Stimulated activated CD4-positive, alpha-beta T cell treated with anti-CD3 and anti-CD28 coated beads, Interleukin-1b, Interleukin-23, amount 100 ng/mL, for 1 hour (primary cell): ENCODE data around the gene CYP2S1.
"Not testable (repeated sequence)": the region's sequence is repeated elsewhere in the genome, so short reads cannot be mapped to it uniquely, and the experiment has no call there.

Experiments used
- DNase-seq, 2 donors: peaks; one replicate each; pipeline ENCODE4 v3.0.0-alpha.2; 2020; ENCODE audit warnings: low read depth in 2 of 2

Gene CYP2S1

DNA sequence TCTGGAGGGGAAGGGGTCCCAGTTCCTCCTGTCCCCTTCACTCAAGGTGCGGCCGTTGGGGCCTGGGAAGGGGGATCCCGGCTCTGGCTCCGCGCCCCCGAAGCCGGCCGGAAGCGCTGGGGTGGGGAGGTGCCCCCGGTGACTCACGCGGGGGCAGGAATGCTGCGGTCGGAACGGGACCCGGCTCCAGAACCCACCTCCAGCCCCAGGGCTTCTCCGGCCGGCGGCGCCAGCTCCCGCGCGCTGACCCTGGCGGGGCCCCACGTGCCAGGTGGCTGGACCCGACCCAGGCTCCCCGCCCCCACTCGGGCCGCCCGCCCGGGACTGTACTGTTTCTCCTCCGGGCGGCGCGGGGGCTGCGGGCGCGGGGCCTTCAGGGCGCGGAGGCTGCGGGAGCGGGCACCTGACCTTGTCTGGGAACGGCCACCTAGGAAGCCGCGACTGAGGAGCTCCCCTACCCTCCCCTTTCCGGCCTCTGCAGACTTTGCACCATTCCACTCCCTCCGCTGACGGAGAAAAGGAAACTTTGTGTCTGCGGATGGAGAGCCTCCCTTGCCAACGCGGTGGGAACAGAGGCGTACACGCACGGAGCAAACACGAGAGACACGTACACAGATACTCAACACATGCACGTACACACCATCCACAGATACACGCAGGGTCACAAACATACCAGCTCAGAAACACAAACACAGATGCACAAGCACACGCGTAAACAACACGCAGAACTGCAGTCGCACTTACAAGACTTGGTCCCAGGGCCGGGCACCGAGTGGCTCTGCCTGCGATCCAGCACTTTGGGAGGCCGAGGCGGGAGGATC, 33.2 kb downstream of the CYP2S1 start:
- DNase-seq = no peak

DNA sequence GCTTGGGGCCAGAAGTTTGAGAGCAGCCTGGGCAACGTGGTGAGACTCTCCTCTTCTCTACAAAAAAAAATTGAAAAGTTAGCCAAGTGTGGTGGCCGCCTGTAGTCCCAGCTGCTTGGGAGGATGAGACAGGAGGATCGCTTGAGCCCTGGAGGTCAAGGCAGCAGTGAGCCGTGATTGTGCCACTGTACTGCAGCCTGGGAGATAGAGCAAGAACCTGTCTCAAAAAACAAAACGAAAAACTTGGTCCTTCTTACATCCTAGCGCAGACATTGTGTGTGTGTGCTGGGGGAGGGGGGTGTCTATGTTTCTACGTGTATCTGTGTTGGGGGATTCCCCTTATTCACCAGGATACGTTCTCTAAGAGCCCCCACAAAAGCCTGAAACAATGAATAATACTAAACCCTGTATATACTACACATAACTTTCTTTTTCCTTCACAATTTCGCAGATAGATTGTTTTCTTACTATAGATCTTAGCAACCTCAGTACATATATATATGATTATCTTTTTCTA, 33.9 kb downstream of the CYP2S1 start:
- DNase-seq = no peak

DNA sequence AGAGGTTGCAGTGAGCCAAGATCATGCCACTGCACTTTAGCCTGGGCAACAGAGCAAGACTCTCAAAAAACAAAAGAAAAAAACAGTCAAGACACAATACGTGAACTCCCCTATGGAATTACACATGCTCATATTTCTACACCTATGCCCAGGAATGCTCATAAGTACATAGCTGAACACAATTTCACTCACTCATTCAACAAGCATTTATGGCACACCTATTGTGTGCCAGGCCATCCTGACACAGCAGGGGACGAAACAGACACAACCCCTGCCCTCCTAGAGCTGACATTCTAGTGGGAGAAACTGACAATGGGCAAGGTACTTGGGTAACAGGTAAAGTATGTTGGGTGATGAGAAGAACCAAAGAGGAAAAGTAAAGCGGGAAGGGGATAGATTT, 35.5 kb downstream of the CYP2S1 start:
- DNase-seq = no peak

DNA sequence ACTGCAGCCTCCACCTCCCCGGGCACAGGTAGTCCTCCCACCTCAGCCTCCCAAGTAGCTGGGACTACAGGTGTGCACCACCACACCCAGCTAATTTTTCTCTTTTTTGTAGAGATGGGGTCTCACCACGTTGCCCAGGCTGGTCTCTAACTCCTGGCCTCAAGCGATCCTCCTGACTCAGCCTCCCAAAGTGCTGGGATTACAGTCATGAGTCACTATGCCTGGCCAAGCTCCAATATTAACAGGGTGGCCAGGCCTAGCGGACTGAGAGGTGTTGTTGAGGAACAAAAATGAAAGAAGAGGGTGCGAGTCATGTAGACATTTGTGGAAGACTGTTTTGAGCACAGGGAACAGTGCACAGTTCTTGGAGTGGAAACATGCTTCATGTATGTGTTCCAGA, 36.3 kb downstream of the CYP2S1 start:
- DNase-seq = not testable (repeated sequence)

DNA sequence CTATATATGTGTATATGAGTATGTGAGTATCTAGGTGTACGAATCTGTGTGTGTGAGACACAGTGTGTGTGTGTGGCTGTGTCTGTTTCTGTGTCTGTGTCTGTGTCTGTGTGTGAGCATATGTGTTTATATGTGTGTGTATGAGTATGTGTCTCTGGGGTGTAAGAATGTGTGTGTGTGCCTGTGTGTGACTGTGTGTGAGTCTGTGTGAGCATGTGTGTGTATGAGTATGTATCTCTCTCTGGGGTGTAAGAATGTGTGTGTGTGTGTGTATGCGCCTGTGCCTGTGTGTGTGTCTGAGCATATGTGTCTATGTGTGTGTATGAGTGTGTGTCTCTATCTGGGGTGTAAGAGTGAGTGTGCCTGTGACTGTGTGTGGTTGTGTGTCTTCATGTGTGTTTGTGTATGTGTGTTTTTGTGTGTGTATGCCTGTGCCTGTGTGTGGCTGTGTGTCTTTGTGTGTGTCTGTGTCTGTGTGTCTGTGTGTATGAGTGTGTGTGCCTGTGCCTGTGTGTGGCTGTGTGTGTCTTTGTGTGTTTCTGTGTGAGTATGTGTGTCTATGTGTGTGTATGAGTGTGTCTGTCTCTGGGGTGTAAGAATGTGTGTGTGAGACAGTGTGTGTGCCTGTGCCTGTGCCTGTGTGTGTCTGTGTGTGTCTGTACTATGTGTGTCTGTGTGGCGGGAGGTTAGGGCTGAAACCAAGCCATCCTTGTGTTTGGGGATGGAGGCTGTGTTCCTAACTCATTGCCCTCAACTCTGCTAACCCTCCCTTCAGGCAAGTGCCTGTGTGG, 37.2 kb downstream of the CYP2S1 start:
- no peak for DNase-seq

DNA sequence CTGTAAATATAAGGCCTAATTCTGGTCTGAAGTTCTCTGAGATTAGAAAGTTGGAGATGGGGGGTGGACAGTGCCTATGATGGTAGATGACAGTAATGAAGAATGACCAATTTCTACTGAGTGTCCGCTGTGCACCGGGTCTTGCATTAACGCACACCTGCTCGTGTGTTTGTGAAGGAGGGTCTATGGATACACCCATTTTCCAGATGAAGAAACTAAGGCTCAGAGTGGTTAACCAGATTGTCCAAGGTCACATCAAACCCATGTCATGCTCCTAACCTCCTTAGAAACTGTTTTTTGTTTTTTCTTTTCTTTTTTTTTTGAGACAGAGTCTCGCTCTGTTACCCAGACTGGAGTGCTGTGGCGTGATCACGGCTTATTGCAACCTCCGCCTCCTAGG, 39.7 kb downstream of the CYP2S1 start:
- no peak for DNase-seq

DNA sequence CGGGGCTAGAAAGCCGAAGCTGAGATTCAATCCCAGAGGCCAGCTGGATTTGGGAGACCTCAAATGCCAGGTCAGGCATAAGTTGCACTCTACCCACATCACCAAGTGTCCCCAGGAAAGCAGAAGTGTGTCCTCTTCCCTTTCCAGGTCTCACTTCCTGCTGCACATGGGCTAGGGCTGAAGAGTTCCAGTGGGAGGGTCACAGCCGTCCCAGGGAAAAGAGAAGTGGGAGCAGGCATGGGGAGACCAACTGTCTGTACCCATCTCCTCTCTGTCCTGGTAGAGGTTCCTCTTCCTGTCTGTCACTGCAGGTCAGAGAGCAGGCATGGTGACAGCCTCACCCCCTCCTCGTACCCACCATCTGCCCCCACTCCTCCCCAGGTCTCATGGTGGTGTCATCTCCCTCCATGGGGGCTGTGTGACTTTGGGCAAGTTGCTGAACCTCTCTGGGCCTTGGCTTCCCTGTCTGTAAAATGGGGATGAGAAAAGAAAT, 40.8 kb downstream of the CYP2S1 start:
- DNase-seq = no peak

DNA sequence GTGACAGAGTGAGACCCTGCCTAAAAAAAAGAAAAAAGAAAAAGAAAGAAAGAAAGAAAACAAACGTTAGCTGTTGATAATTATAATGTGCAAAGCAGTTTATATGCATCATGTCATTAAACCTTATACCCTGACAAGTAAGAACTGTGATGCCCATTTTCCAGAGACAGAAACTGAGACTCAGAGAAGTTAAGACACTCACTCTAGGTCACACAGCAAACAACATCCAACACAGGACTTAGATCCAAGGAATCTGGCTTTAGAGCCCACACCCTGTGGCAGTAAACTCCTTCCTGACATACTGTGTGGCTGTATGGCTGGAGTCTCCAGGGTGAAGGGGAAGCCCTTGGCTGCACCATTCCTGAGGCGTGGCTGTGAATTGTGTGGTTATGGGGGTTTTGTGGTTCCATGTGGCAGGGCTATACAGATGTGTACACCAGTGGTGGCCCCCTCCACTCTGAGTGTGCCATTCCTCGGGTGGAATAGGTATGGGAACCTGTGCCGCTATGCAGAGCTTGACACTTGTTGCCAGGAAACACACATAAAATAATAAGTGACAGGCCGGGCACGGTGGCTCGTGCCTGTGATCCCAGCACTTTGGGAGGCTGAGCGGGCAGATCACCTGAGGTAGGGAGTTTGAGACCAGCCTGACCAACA, 41.6 kb downstream of the CYP2S1 start:
- no peak for DNase-seq

DNA sequence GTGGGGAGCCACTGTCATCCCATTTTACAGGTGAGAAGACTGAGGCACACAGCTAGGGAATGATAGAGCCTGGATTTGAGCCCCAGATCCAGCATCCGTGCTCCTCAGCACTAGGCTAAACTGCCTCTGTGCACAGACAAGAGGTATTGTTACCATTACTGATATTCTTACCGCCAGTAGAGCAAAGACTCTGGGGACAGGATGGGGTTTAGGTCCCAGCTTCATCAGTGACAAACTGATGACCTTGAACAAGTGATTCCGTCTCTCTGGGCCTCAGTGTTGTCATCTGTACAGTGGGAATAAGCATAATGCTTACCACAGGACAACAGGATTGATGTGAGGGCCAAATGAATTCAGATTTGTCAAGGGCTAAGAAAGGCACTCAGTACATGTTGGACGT, 42.5 kb downstream of the CYP2S1 start:
- DNase-seq = no peak

DNA sequence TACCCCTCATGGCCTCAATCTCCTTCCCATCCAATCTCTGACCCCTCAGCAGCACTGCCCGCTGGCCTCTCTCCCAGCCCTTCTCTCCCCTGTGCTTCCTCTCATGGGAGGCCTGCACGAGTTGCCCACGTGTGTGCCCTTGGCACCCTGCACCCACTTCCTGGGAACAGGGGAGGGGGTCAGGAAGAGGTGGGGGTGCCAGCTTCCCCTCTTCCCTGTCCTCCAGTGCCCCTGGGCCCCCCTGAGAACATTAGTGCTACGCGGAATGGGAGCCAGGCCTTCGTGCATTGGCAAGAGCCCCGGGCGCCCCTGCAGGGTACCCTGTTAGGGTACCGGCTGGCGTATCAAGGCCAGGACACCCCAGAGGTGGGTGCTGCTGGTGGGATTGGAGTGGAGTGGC, 45.2 kb downstream of the CYP2S1 start:
- DNase-seq = no peak

DNA sequence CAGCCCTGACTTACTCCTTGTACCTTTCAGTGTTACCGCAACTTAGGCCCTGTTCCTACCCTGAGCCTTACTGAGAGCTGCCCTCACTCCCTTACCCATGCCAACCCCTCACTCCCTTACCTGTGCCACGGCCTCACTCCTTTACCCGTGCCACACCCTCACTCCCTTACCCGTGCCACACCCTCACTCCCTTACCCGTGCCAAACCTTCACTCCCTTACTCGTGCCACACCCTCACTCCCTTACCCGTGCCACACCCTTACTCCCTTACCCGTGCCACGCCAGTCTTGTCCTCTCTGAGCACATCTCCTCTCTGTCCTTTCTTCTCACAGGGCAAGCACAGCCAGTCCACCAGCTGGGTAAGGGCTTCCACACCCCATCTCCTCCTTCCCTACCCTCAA, 46.3 kb downstream of the CYP2S1 start:
- DNase-seq = no peak

DNA sequence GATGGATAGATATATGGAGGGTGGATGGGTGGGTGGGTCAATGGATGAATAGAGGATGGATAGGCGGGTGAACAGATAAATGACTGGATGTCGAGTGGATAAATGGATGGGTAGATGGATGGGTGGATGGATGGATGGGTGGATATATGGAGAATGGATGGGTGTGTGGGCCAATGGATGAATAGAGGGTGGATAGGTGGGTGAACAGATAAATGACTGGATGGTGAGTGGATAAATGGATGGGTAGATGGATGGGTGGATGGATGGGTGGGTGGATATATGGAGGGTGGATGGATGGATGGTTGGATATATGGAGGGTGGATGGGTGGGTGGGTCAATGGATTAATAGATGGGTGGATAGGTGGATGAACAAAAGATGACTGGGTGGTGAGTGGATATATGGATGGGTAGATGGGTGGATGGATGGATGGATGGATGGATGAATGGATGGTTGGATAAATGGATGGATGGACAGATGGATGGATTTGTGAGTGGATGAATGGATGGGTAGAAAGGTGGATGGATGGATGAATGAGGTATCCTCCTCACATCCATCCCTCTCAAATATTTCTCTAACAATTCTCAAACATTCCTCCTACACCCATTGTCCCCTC, 47.0 kb downstream of the CYP2S1 start:
- no peak for DNase-seq

DNA sequence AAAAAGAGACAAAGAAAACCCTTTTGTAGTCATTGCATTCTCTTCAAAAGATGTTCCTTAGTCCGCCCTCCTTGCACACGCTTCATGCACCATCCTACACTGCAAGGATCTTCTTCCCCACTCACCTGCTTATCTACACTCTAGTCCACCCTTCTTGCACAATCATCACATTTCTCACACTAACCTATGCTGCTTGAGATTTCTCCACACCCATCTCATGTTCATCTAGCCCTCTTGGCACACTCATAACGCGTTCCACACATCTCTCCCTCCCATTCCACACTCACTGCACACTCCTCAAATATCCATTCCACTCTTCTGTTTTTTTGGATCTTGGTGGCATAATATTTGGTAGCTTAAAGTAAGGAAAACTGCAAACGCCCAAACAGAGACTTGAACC, 48.8 kb downstream of the CYP2S1 start:
- DNase-seq = no peak

DNA sequence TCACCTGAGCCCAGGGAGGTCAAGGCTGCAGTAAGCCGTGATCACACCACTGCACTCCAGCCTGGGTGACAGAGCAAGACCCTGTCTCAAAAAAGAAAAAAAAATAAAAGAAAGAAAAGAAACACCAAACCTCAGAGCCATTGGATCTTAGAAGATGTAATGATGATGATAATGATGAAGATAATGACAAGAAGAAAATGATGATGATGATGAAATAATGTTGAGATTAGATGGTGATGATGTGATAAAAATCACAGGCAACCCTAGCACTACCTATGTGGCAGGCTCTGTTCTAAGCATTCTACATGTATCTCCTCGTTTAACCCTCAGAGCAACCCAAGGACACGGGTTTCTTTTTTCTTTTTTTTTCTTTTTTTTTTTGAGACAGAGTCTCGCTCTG, 51.1 kb downstream of the CYP2S1 start:
- no peak for DNase-seq

DNA sequence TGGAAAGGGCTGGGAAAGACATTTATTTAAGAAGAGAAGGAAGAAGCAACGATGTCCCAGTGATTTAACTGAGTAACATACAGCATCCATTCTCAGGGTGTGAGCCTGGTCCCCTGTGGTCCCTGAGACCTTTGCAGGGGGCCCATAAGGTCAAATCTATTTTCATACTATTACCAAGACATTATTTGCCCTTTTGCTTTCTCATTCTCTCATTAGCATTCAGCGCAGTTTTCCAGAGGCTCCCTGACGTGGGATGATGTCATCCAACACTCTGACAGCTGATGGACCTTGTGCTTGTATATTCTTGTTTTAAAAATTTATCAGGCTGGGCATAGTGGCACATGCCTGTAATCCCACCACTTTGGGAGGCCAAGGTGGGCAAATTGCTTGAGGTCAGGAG, 52.8 kb downstream of the CYP2S1 start:
- no peak for DNase-seq

DNA sequence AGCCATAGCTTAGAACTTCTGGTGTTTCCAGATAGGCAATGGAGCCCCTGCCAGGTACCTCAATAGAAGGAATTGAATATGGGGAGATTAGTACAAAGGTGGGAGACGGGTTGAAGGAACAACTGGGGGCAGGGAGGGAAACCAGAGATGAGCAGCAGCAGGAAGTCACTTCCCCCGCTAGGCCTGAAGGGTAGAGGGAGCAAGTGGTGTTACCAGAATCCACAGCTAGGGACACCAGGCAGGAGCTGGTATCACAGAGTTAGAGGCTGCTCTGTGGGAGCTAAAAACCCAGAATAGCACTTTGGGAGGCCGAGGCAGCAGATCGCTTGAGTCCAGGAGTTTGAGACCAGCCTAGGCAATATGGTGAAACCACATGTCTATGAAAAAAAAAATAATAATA, 55.9 kb downstream of the CYP2S1 start:
- no peak for DNase-seq

DNA sequence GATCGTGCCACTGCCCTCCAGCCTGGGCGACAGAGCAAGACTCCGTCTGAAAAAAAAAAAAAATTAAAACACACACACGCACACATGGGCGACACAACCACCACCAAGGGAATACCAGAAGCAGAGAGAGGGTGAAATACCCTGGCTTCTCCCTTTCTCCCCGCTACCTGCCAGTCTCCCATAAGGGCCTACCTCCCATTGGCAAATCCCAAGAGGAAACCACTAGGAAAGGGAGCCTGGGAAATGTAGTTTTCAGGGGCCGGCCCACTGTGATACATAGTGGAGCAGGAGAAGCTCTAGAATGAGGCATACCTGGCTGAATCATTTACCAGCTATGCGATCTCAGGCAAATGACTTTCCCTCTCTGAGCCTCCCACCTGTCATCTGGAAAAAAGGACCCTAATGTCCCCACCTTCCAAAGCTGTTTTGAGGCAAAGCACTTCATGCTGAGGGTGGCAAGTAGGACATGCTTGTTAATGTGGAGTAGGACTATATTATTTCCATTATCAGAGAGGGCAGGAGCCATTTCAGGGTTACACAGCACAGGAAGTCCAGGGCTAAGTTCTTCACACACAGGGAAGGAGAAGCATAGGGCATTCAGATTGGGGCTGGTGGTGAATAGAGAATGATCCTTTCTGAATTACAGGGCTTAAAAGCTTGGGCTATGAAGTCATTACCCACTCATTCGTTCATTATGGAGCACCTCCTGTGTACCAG, 56.8 kb downstream of the CYP2S1 start:
- no peak for DNase-seq

DNA sequence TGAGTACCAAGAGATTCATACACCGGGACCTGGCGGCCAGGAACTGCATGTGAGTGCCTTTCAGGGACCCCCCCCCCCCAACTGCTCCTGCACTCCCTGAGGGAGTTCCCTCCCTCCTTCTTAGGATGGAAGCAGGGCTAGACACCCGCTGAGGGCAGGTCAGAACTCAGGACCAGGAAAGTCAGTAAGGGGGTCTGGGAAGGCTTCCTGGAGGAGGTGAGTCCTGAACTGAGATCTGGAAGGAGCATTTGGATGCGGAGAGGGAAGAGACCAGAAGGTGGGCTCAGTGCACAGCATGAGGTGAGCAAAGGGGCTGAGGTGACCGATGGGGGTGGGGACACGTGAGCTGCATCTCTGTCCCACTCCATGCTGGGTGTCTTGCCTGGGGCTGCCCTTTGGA, 60.6 kb downstream of the CYP2S1 start:
- no peak for DNase-seq

DNA sequence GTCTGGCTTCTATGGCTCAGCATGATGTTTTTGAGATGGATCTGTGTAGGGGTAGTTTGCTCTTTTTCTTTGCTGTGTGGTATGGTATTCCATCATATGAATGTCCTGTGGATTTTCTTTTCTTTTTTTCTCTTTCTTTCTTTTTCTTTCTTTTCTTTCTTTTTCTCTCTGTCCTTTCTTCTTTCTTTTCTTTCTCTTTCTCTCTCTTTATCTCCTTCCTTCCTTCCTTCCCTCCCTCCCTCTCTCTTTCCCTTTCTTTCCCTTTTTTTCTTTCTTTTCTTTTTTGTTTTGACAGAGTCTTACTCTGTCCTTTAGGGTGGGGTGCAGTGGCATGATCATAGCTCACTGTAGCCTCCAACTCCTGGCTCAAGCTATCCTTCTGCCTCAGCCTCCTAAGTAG, 62.2 kb downstream of the CYP2S1 start:
- DNase-seq = no peak
